ENCODE results near the gene RYR3. TPM values are rescaled to one million over a fixed set of nuclear protein-coding genes. Genes with fewer than 3 reads are reported as not detected.

RYR3 gene
- total and polyA plus RNA-seq, 2 donors (not counting 1 experiment from before 2014, with no cell fraction given) = not detected

DNA sequence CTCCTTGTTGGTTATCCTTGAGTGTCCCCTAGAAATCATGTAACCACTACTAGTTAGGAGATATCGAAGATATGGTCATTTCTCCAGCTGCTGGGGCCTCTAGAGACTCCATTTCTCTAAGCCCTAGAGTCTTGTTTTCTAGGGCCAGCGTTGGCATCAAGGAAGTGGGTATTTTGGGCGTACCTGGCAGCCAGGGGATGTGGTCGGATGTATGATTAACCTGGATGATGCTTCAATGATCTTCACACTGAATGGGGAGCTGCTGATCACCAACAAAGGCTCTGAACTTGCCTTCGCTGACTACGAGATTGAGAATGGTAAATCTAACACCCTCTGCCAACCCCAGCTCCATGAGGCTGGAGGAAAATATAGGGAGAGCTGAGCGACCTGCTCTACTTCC, 325.5 kb downstream of the RYR3 start:
- Mint-ChIP-seq H3K4me1 (peaks cover 18% of the 10 kb centered on the region), H3K27me3 (peaks cover 10% of the 10 kb centered on the region), H3K4me3 (no peak overlapping the region), H3K27ac (no peak overlapping the region), H3K9me3 (ENCODE audit: insufficient read depth) (no peaks in the 10 kb centered on the region)
- no peak overlapping the region for H3K4me3 ChIP-seq (ENCODE audit: control extremely low read depth in 1 of 5, extremely low read depth in 1 of 5, insufficient read depth in 1 of 5, low read depth in 2 of 5, low read length in 4 of 5)
- no peaks in the 10 kb centered on the region for H3K79me2 ChIP-seq (ENCODE audit: control insufficient read depth, insufficient read depth, low read length)
- H3K36me3 ChIP-seq (replicated peaks in 1 of 2; ENCODE audit: control extremely low read depth in 1 of 2, control insufficient read depth in 1 of 2, extremely low read depth in 1 of 2, insufficient read depth in 2 of 2, low read length in 1 of 2) = no peaks in the 10 kb centered on the region
- no peak overlapping the region for H3K4me2 ChIP-seq (replicated peaks; ENCODE audit: low read depth, low read length, poor library complexity, severe bottlenecking)
- DNase-seq (no peak), ATAC-seq (ENCODE audit: low read depth) (no peak)
- H3K9me3 ChIP-seq (ENCODE audit: control extremely low read depth in 1 of 3, control insufficient read depth in 2 of 3, insufficient read depth in 1 of 3, low read length in 2 of 3) = no peaks in the 10 kb centered on the region
- H4K20me1 ChIP-seq (ENCODE audit: control insufficient read depth, insufficient read depth, low read length, poor library complexity, severe bottlenecking) = no peaks in the 10 kb centered on the region
- no peak overlapping the region for H2AFZ ChIP-seq (ENCODE audit: insufficient read depth, low read depth, low read length, poor library complexity, severe bottlenecking)
- TF ChIP-seq CTCF (IDR thresholded peaks at IDR 0.05) = no peak
- no peak for TF ChIP-seq EZH2 (IDR thresholded peaks at IDR 0.05; ENCODE audit: borderline replicate concordance, insufficient read depth, low read depth, low read length, poor library complexity, severe bottlenecking)
- CTCF ChIA-PET = interaction anchor here (1.0 kb wide), 1 partner anchor 65 kb away, joined by 3 read pairs; no protein-coding TSS in a partner anchor
- intact Hi-C loops (cut with micrococcal nuclease) = no loop called here
- 79% methylated on average over 2 of the region's 7 CpGs for WGBS (ENCODE audit: insufficient coverage)
- H3K27ac ChIP-seq (ENCODE audit: low read length in 2 of 2) = no peak overlapping the region
- no peak overlapping the region for H3K9ac ChIP-seq (ENCODE audit: low read length)
- H3K4me1 ChIP-seq (ENCODE audit: control insufficient read depth in 2 of 2, insufficient read depth in 2 of 2, low read length in 2 of 2) = peaks cover 4 to 24% of the 10 kb centered on the region in 2 donors
- no peaks in the 10 kb centered on the region for H3K27me3 ChIP-seq (replicated peaks in 1 of 4; ENCODE audit: control extremely low read depth in 1 of 4, control insufficient read depth in 3 of 4, insufficient read depth in 4 of 4, low read length in 3 of 4)
- POLR2A ChIA-PET = no interaction called here

DNA sequence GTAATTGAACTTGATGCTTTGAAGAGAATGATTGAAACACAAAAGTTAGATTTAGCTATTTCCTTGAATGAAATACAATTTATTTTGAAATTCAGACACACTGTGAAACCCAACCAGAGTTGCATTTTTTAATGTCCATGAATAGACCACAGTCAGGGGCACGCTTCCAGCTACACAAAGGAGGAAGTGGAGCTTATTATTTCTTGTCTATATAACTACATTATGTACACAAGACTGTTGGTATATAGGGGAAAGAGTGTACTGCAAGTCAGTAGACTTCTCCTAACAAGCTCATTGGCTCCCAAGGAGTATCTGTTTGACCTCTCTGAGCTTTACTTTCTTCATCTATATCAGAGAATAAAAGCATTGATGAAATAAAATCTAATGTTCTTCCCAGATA, 326.2 kb downstream of the RYR3 start:
- no CpG with 5 or more reads among the region's 1 CpG for WGBS (ENCODE audit: insufficient coverage)
- H3K27ac ChIP-seq (ENCODE audit: low read length in 2 of 2) = no peak overlapping the region
- ATAC-seq (ENCODE audit: low read depth) = no peak
- Mint-ChIP-seq H3K4me3 (no peak overlapping the region), H3K4me1 (peaks cover 18% of the 10 kb centered on the region), H3K27ac (no peak overlapping the region), H3K27me3 (peaks cover 7% of the 10 kb centered on the region), H3K9me3 (ENCODE audit: insufficient read depth) (no peaks in the 10 kb centered on the region)
- ChIA-PET POLR2A (no interaction called here), CTCF (interaction anchor here (1.0 kb wide), 1 partner anchor 64 kb away, joined by 3 read pairs; no protein-coding TSS in a partner anchor)
- H3K79me2 ChIP-seq (ENCODE audit: control insufficient read depth, insufficient read depth, low read length) = no peaks in the 10 kb centered on the region
- H3K27me3 ChIP-seq (replicated peaks in 1 of 4; ENCODE audit: control extremely low read depth in 1 of 4, control insufficient read depth in 3 of 4, insufficient read depth in 4 of 4, low read length in 3 of 4) = no peaks in the 10 kb centered on the region
- H4K20me1 ChIP-seq (ENCODE audit: control insufficient read depth, insufficient read depth, low read length, poor library complexity, severe bottlenecking) = no peaks in the 10 kb centered on the region
- no peak overlapping the region for H3K4me3 ChIP-seq (ENCODE audit: control extremely low read depth in 1 of 5, extremely low read depth in 1 of 5, insufficient read depth in 1 of 5, low read depth in 2 of 5, low read length in 4 of 5)
- no peak overlapping the region for H3K9ac ChIP-seq (ENCODE audit: low read length)
- H3K9me3 ChIP-seq (ENCODE audit: control extremely low read depth in 1 of 3, control insufficient read depth in 2 of 3, insufficient read depth in 1 of 3, low read length in 2 of 3) = no peaks in the 10 kb centered on the region
- no peak overlapping the region for H2AFZ ChIP-seq (ENCODE audit: insufficient read depth, low read depth, low read length, poor library complexity, severe bottlenecking)
- H3K4me1 ChIP-seq (ENCODE audit: control insufficient read depth in 2 of 2, insufficient read depth in 2 of 2, low read length in 2 of 2) = peaks cover 4 to 24% of the 10 kb centered on the region in 2 donors
- no peak for DNase-seq
- TF ChIP-seq CTCF (IDR thresholded peaks at IDR 0.05) (no peak), EZH2 (IDR thresholded peaks at IDR 0.05; ENCODE audit: borderline replicate concordance, insufficient read depth, low read depth, low read length, poor library complexity, severe bottlenecking) (no peak)
- H3K4me2 ChIP-seq (replicated peaks; ENCODE audit: low read depth, low read length, poor library complexity, severe bottlenecking) = no peak overlapping the region
- intact Hi-C loops (cut with micrococcal nuclease) = no loop called here
- no peaks in the 10 kb centered on the region for H3K36me3 ChIP-seq (replicated peaks in 1 of 2; ENCODE audit: control extremely low read depth in 1 of 2, control insufficient read depth in 1 of 2, extremely low read depth in 1 of 2, insufficient read depth in 2 of 2, low read length in 1 of 2)
